Neural progenitor cell (in vitro differentiated cells): ENCODE results near the gene TPP1. TPM values are rescaled to one million over a fixed set of nuclear protein-coding genes. Genes with fewer than 3 reads are reported as not detected.

Source experiments
- DNase-seq: peaks from one replicate; pipeline ENCODE4 v3.0.0-alpha.2; 2016; ENCODE audit warnings: low spot score
- H2AFZ ChIP-seq: fragments of 200-600 bp; sonication (generic); replicated peaks from 2 replicates; pipeline ENCODE4 v1.6.1; 2016; ENCODE audit warnings: antibody characterized with exemption
- H3F3A ChIP-seq: fragments of 200-600 bp; sonication (generic); 2 replicates; pipeline ENCODE4 v1.6.1; 2016; ENCODE audit warnings: antibody characterized with exemption, low read depth
- H3K27ac ChIP-seq: fragments of 200-600 bp; sonication (generic); 2 replicates; pipeline ENCODE4 v1.5.1; 2016; ENCODE audit warnings: mild to moderate bottlenecking
- H3K27me3 ChIP-seq: fragments of 200-600 bp; sonication (generic); 2 replicates; pipeline ENCODE4 v1.6.1; 2016; ENCODE audit warnings: mild to moderate bottlenecking, moderate library complexity
- H3K36me3 ChIP-seq: fragments of 200-600 bp; sonication (generic); 2 replicates; pipeline ENCODE4 v1.5.1; 2016
- H3K4me1 ChIP-seq: fragments of 200-600 bp; sonication (generic); 2 replicates; pipeline ENCODE4 v1.6.1; 2016; ENCODE audit warnings: mixed run types
- H3K4me2 ChIP-seq: fragments of 200-600 bp; sonication (generic); 2 replicates; pipeline ENCODE4 v1.6.1; 2016
- H3K4me3 ChIP-seq: fragments of 200-600 bp; sonication (generic); 2 replicates; pipeline ENCODE4 v1.5.1; 2016
- H3K79me2 ChIP-seq: fragments of 200-600 bp; sonication (generic); 2 replicates; pipeline ENCODE4 v1.6.1; 2016; ENCODE audit warnings: low read depth
- H3K9ac ChIP-seq: fragments of 200-600 bp; sonication (generic); 2 replicates; pipeline ENCODE4 v1.6.1; 2016
- H3K9me3 ChIP-seq: fragments of 200-600 bp; sonication (generic); 2 replicates; pipeline ENCODE4 v1.5.1; 2016; ENCODE audit warnings: low read depth
- H4K20me1 ChIP-seq: fragments of 200-600 bp; sonication (generic); 2 replicates; pipeline ENCODE4 v1.6.1; 2016; ENCODE audit warnings: low read depth
- H3K27ac Mint-ChIP-seq: 3 replicates; pipeline ENCODE4 v1.8.0; 2021; ENCODE audit warnings: mixed read lengths
- H3K27me3 Mint-ChIP-seq: 2 replicates; pipeline ENCODE4 v1.8.0; 2022; ENCODE audit warnings: low read depth, mild to moderate bottlenecking, inconsistent platforms, moderate library complexity, mixed read lengths; ENCODE audit not compliant: insufficient read depth
- H3K36me3 Mint-ChIP-seq: 3 replicates; pipeline ENCODE4 v1.8.0; 2021; ENCODE audit warnings: mixed read lengths
- H3K4me1 Mint-ChIP-seq: 3 replicates; pipeline ENCODE4 v1.8.0; 2021; ENCODE audit warnings: mixed read lengths
- H3K4me3 Mint-ChIP-seq: 3 replicates; pipeline ENCODE4 v1.8.0; 2021; ENCODE audit warnings: mild to moderate bottlenecking, moderate library complexity, mixed read lengths
- H3K9me3 Mint-ChIP-seq: 3 replicates; pipeline ENCODE4 v1.8.0; 2020; ENCODE audit warnings: mixed read lengths
- CTCF ChIP-seq: fragments of 200-600 bp; sonication (generic); IDR thresholded peaks from 2 replicates; pipeline ENCODE4 v1.5.1; 2017; ENCODE audit warnings: antibody characterized with exemption, mild to moderate bottlenecking
- EZH2 ChIP-seq: fragments of 200-600 bp; sonication (generic); IDR thresholded peaks from 2 replicates; pipeline ENCODE4 v1.6.1; 2017; ENCODE audit warnings: antibody characterized with exemption, mild to moderate bottlenecking, moderate library complexity
- EZH2phosphoT487 ChIP-seq: fragments of 200-600 bp; sonication (generic); IDR thresholded peaks from 2 replicates; pipeline ENCODE4 v1.6.1; 2017; ENCODE audit warnings: antibody characterized with exemption
- total RNA-seq: library from RNA; depleted of rRNA; stranded (reverse); fragments of >200 nt; gene quantifications from 2 replicates; pipeline ENCODE4 v1.2.3, GENCODE V29; 2015; ENCODE audit warnings: low replicate concordance

The TPP1 gene
- total RNA-seq, 1 donor from 2014 or later, result 9.9 TPM

DNA sequence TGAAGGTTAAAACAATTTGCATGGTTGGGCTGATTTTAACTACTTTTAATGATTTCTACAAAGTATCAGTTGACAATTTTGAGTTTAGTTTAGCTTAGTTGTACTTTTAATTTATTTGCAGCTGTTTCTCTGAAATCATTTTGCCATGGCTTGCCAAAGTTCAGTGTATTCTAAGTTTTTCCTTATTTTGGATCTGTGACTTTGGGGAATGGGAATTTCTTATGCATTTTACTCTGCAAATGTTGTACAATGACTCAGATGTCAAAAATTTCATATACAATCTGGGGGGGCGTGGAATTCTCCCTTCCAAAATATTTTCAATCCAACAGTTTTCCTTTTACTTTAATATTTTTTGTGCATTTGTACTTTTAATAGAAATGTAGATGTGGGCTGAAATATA lies 45.3 kb upstream of the TPP1 start:
- no peak overlapping the region for H3K4me3 ChIP-seq
- no peaks in the 10 kb centered on the region for H3K79me2 ChIP-seq
- no peak overlapping the region for H3K4me3 Mint-ChIP-seq
- DNase-seq, result no peak
- H3K27ac Mint-ChIP-seq, result no peak overlapping the region
- no peaks in the 10 kb centered on the region for H3K27me3 Mint-ChIP-seq
- no peak overlapping the region for H3K4me2 ChIP-seq
- TF ChIP-seq EZH2phosphoT487, result no peak
- no peak for TF ChIP-seq EZH2
- no peak for TF ChIP-seq CTCF
- no peaks in the 10 kb centered on the region for H4K20me1 ChIP-seq
- no peak overlapping the region for H2AFZ ChIP-seq
- no peaks in the 10 kb centered on the region for H3K27me3 ChIP-seq
- no peak overlapping the region for H3K9ac ChIP-seq
- no peaks in the 10 kb centered on the region for H3K9me3 ChIP-seq
- H3K4me1 ChIP-seq, result no peaks in the 10 kb centered on the region
- no peaks in the 10 kb centered on the region for H3K36me3 Mint-ChIP-seq
- H3K4me1 Mint-ChIP-seq, result no peaks in the 10 kb centered on the region
- no peaks in the 10 kb centered on the region for H3F3A ChIP-seq
- H3K27ac ChIP-seq, result no peak overlapping the region
- no peaks in the 10 kb centered on the region for H3K36me3 ChIP-seq
- no peaks in the 10 kb centered on the region for H3K9me3 Mint-ChIP-seq

DNA sequence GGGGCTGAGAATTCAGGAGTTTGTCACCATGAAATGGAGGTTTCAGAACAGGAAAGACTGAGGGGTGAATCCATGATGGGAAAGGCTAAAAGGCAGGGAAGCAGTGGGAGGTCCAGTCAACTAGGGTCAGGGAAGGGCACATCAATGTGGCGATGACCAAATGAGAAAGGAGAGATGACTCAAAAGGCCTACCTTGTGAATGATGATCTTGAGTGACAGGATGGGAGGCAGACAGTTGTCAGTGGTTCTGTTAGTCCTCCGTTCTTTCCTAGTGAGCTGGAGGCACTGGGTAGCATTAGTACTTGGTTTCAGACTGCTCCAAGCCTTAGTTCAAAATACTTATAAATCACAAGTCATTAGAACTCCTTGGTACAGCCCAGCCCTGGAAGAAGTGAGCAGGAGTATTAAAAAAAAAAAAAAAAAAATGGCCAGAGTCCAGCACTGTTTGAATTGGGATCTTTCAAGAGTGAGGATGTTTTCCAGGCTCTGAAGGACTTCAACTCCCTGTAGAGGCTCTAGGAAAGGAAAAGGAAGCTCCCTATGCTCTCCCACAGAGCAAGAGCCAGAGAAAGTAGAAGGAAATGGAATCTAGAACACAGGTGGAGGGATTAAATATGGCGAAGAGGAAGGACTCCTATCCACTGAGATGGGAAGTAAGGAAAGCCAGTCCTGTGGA lies 44.7 kb upstream of the TPP1 start:
- no peak overlapping the region for H3K4me2 ChIP-seq
- TF ChIP-seq CTCF, result no peak
- TF ChIP-seq EZH2, result no peak
- TF ChIP-seq EZH2phosphoT487, result no peak
- no peaks in the 10 kb centered on the region for H3K4me1 ChIP-seq
- Mint-ChIP-seq H3K9me3 (no peaks in the 10 kb centered on the region), H3K4me1 (no peaks in the 10 kb centered on the region), H3K4me3 (no peak overlapping the region), H3K36me3 (no peaks in the 10 kb centered on the region), H3K27me3 (no peaks in the 10 kb centered on the region), H3K27ac (no peak overlapping the region)
- no peaks in the 10 kb centered on the region for H3K9me3 ChIP-seq
- no peaks in the 10 kb centered on the region for H3K79me2 ChIP-seq
- no peaks in the 10 kb centered on the region for H3K36me3 ChIP-seq
- H3K4me3 ChIP-seq, result no peak overlapping the region
- no peak overlapping the region for H3K27ac ChIP-seq
- DNase-seq, result no peak
- no peaks in the 10 kb centered on the region for H4K20me1 ChIP-seq
- no peaks in the 10 kb centered on the region for H3F3A ChIP-seq
- H2AFZ ChIP-seq, result no peak overlapping the region
- no peaks in the 10 kb centered on the region for H3K27me3 ChIP-seq
- H3K9ac ChIP-seq, result no peak overlapping the region

DNA sequence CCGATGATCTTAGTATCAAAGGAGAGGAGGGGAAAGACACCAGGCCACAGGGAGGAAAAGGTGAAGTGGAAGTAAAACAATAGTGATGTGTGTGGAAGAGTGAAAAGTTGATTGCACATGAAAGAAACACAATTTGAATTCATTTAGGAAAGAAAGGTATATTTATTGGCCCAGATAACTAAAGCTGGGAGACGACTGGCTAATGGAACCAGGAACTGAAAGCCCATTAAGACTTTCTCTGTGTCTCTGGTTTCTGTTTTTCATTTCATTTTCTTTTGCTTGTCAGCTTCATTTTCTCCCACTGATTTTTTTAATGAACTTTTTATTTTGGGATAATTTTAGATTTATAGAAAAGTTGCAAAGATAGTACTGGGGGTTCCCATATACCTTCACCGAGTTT lies 41.5 kb upstream of the TPP1 start:
- DNase-seq, result no peak
- no peak overlapping the region for H3K4me2 ChIP-seq
- no peak overlapping the region for H3K4me3 ChIP-seq
- H3K4me1 Mint-ChIP-seq, result peaks cover 11% of the 10 kb centered on the region
- peaks cover 31% of the 10 kb centered on the region for H3K27me3 ChIP-seq
- H3K79me2 ChIP-seq, result no peaks in the 10 kb centered on the region
- no peak overlapping the region for H3K4me3 Mint-ChIP-seq
- no peaks in the 10 kb centered on the region for H3K9me3 Mint-ChIP-seq
- no peak overlapping the region for H3K27ac ChIP-seq
- no peaks in the 10 kb centered on the region for H3K36me3 Mint-ChIP-seq
- TF ChIP-seq EZH2, result no peak
- no peak for TF ChIP-seq EZH2phosphoT487
- no peak for TF ChIP-seq CTCF
- peaks cover 3% of the 10 kb centered on the region for H3K4me1 ChIP-seq
- no peaks in the 10 kb centered on the region for H3K36me3 ChIP-seq
- H3K27ac Mint-ChIP-seq, result no peak overlapping the region
- H3F3A ChIP-seq, result peaks cover 7% of the 10 kb centered on the region
- H4K20me1 ChIP-seq, result no peaks in the 10 kb centered on the region
- H3K9me3 ChIP-seq, result no peaks in the 10 kb centered on the region
- H3K9ac ChIP-seq, result no peak overlapping the region
- peaks cover 5% of the 10 kb centered on the region for H3K27me3 Mint-ChIP-seq
- no peak overlapping the region for H2AFZ ChIP-seq
